ENCODE results near the gene SNTG2.

GRCh38 chr2:1262609-1263008 is 312.0 kb downstream of the SNTG2 start:
- no peak for TF ChIP-seq EZH2 (IDR thresholded peaks at IDR 0.05)
- TF ChIP-seq POLR2AphosphoS5 (IDR thresholded peaks at IDR 0.05; ENCODE audit: borderline replicate concordance, low read depth, low read length): no peak
- TF ChIP-seq FOXP2 (optimal IDR thresholded peaks at IDR 0.05; ENCODE audit: control extremely low read depth, extremely low read length, insufficient read depth): no peak
